ENCODE measurements around the gene LIMS1.
"Not testable (repeated sequence)": the region's sequence is repeated elsewhere in the genome, so short reads cannot be mapped to it uniquely, and the experiment has no call there.

The LIMS1 gene

DNA sequence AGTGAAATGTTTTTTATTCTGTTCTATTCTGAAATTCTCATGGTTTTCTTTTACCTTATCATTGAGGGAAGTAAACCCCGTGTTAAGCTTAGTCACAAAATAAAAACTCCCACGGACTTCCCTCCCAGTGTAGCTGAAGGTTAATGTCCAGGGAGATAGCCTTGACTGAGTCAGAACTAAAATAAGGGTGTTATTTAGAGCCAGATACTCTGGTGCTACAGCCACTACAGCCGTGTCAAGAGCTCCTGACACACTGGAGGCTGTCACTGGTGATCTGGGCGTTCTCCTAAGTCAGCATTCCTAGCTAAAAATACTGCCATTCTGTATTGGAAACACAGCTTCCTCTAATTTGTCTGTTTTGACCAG lies 103.0 kb downstream of the LIMS1 start:
- DNase-seq = no peak

DNA sequence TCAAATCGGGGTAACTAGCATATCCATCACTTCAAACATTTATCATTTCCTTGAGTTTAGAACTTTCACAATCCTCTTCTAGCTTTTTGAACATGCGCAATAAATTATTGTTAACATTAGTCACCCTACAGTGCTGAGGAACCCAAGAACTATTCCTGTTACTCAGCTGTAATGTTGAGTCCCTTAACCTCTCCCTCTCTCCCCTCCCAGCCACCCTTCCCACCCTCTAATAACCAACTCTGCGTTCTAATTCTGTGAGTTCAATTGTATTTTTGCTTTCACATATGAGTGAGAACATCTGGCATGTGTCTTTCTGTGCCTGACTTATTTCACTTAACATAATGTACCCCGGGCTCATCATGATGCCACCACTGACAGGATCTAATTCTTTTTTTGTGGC lies 106.5 kb downstream of the LIMS1 start:
- DNase-seq = no peak

DNA sequence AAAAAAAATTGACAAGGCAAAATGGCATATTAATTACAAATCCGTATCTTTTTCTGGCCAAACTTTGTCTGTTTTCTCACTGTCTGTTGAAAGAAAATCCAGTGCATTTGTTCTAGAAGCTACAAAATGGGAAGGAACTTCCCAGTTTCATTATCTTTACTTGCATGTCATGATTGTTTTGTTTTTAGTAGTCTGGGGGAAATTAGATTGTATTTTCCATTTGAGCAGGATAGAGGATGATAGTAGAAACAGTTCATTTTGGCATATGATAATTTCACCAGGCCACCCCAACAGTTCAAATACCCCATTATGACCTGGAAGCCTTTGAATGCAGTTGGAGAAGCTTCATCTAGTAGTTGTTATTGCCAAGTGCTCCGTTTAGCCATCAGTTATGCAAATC lies 107.5 kb downstream of the LIMS1 start:
- no peak for DNase-seq

DNA sequence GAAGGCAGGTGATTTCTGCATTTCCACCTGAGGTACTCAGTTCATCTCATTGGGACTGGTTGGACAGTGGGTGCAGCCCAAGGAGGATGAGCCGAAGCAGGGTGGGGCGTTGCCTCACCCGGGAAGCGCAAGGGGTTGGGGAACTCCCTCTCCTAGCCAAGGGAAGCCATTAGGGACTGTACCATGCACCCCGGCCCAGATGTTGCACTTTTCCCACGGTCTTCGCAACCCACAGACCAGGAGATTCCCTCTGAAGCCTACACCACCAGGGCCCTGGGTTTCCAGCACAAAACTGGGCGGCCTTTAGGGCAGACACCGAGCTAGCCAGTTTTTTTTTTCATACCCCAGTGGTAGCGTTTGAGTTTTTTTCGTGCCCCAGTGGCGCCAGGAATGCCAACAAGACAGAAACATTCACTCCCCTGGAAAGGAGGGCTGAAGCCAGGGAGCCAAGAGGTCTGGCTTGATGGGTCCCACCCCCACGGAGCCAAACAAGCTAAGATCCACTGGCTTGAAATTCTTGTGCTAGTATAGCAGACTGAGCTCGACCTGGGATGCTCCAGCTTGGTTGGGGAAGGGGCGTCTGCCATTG lies 109.1 kb downstream of the LIMS1 start:
- no peak for DNase-seq

DNA sequence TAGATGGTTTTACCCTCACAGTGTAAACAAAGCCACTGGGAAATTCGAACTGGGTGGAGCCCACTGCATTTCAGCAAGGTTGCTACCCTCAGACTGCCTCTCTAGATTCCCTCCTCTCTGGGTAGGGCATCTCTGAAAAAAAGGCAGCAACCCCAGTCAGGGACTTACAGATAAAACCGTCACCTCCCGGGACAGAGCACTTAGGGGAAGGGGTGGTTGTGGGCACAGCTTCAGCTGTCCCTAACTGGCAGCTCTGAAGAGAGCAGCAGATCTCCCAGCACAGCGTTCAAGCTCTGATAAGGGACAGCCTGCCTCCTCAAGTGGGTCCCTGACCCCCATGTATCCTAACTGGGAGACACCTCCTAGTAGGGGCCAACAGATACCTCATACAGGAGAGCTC lies 109.6 kb downstream of the LIMS1 start:
- not testable (repeated sequence) for DNase-seq

DNA sequence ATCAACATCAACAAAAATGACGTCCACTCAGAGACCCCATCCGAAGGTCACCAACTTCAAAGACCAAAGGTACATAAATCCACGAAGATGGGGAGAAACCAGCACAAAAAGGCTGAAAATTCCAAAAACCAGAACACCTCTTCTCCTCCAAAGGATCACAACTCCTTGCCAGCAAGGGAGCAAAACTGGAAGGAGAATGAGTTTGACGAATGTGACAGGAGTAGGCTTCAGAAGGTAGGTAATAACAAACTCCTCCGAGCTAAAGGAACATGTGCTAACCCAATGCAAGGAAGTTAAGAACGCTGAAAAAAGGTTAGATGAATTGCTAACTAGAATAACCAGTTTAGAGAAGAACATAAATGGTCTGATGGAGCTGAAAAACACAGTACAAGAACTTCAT lies 110.2 kb downstream of the LIMS1 start:
- not testable (repeated sequence) for DNase-seq

DNA sequence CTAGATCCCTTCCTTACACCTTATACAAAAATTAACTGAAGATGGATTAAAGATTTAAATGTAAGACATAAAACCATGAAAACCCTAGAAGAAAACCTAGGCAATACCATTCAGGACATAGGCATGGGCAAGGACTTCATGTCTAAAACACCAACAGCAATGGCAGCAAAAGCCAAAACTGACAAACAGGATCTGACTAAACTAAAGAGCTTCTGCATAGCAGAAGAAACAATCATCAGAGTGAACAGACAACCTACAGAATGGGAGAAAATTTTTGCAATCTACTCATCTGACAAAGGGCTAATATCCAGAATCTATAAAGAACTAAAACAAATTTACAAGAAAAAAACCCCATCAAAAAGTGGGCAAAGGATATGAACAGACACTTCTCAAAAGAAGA lies 114.5 kb downstream of the LIMS1 start:
- not testable (repeated sequence) for DNase-seq

DNA sequence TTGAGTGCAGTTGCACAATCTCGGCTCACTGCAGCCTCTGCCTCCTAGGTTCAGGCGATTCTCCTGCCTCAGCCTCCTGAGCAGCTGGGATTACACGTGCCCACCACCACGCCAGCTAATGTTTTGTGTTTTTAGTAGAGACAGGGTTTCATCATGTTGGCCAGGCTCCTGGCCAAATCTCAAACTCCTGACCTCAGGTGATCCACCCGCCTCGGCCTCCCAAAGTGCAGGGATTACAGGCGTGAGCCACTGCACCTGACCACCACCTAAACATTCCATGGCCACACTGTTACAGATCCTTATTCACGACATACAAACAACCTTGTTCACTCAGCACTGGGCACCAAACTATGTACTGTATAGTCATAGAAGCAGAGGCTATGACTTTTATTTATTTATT lies 116.2 kb downstream of the LIMS1 start:
- not testable (repeated sequence) for DNase-seq

DNA sequence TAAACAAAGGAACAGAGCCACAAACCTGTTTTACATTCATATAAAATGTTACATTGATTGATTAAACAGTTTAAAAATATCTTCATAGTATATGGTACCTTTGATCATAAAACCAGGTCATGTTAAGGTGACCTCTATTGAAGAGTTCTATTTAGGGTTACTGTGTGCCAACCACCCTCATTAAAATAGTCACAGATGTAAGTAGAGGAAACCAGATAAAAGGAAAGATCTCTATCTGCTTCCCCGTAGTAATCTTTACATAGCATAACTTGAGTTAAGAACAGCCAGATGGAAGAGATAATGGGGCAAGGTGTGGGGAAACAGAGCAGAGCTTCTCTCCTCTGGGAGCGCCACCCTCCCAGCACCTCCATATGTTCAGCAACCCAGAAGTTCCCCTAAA lies 117.2 kb downstream of the LIMS1 start:
- DNase-seq = not testable (repeated sequence)

DNA sequence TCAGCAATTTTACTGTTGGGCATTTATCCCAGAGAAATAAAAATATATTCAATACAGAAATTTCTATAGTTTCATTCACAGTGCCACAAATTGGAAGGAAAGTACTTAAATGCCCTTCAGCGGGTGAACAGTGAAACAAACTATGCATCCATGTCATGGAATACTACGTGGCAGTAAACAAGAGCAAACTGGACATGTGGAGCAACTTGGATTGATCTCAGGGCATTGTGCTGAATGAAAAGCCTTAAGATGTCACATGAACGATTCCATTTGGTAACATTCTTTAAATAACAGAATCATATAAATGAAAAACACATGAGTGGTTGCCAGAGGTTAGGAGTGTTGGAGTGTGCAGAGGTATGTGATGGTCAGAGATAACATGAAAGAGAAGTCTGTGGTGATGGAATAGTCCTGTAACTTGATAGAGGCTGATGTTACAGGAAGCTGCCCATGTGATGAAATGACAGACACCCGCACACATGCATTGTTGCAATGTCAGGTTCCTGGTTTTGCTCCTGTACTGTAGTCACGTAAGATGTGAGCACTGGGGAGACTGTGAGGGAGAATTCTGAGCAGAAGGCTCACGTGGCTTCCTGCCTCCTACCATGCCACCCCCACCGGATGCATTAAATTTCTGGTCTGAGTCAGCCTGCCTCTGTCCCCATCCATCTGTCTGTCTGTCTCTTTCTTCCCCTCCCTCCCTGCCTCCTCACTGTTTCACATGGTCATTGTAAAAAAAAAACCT lies 118.1 kb downstream of the LIMS1 start:
- peak; percentile 18 for DNase-seq

DNA sequence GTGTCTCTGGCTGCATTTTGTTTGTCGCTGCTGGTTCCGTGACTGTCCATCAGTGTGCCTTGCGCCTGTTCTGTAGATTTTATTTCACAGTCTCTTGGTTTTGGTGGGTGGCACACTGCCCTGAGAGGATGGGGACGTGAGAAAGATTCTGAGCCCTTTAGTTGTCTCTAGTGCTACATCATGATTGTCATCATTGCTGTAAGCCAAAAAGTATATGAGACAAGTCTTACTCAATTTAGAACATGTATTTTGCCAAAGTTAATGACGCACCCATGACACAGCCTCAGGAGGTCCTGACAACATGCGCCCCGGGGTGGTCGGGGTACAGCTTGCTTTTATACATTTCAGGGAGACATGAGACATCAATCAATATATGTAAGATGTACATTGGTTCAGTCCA lies 119.2 kb downstream of the LIMS1 start:
- not testable (repeated sequence) for DNase-seq

DNA sequence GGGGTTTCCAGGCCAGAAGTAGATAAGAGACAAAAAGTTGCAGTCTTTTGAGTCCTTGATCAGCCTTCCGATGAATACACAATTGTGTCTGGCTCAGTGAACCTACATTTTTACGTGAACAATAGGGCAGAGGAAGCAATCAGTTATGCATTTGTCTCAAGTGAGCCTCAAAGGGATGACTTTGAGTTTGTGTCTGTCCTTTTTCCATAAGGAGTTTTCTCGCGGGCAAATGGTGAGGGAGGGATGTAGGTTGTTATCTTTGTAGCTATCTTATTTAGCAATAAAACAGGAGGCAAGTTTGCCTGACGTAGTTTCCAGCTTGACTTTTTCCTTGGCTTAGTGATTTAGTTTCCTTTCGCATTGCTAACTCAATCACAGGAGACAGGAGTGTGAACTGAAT lies 119.6 kb downstream of the LIMS1 start:
- DNase-seq = not testable (repeated sequence)

DNA sequence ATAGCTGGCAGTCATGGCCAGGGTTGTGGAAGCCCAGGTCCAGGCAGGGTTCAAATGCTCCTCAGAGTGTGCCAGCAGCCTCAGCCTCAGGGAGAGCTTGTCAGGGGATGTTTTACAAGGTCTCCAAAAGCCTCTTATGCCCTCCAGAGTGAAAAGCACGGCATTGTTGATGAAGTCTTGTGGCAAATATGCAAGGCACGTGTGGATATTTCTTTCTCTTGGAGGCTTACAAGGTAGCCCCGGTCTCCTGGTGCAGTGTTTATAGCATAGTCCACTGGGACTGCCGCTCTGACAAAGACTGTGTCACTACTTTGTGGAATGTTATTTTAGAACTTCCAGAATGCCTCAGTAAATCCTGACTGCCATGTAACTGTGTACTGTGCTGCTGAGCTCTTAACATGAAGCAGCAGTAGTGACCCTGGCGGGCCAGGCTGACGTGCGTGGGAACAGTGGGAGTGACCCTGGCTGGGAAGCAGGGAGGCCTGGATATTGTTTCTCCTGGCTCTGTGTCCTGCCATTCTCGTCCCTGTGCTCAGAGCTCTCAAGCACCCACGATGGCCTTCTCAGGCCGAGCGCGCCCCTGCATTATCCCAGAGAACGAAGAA lies 120.4 kb downstream of the LIMS1 start:
- not testable (repeated sequence) for DNase-seq

DNA sequence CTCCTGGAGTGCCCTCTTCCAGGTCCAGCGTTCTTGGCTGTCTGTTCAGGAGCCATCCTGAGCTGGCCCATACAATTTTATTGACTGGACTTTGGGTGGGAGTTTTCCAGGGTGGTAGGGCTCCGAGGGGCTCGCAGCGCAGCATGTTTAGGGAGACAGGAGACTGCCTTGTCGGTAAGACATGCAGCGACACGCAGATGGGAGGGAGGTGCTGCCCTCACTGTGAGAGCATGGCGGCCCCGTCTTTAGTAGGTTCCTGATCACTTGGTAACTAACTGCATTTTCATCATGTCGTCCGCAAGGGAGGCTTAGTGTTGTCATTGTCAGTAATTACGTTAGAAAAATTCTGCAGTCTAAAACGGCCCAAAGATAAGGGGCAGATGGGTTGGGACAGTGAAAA lies 121.0 kb downstream of the LIMS1 start:
- not testable (repeated sequence) for DNase-seq

DNA sequence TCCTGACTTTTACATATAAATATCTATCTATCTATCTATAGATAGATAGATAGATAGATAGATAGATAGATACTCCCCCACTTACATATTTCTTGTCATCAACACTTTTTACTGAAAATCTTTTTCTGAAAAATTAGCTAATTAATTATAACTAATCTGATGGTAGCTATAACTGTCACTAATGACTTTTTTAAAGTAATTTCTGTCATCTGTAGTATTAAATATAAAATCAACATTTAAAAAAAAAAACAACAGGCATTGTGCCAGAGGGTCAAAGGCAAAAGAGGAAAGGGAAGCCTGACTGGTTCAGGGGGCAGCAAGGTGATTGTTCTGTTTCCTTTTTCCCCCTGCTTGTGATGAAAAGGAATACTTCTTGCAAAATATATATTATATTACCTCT lies 122.0 kb downstream of the LIMS1 start:
- DNase-seq = not testable (repeated sequence)

DNA sequence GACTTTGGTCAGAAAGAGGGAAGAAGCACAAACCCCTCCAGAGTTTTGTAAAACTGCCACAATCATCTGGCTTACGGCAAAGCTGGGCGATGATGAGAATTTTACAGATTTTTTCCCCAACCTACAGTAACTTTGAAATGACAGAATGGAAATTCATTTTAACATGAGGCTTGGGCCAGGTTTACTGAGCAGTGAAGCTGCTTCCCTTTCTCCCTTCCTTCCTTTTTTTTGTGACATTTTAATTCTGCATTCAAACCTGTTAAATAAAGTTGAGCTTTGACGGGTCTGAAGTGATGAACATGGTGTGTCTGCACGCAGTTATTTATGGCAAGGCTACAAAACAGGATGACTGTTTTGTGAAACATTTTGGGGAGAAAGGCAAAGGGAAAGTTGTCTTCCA lies 123.2 kb downstream of the LIMS1 start:
- not testable (repeated sequence) for DNase-seq

DNA sequence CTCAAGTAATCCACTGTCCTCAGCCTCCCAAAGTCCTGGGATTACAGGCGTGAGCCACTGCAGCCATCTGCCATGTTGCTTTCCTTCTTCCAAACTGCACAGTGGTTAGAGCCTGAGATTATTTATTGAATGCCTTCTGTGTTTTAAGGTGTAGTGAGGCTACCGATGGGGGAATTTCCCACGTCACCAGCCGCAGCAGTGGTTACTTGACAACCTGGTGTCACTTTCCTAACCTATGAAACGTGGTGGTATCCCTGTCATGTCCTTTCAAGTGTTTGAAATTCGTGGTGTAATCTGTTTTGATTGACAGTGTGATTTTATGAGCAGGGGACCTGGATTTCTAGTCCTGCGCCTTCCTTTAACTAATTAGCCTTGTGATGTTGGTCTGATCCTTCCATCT lies 124.3 kb downstream of the LIMS1 start:
- DNase-seq = not testable (repeated sequence)

DNA sequence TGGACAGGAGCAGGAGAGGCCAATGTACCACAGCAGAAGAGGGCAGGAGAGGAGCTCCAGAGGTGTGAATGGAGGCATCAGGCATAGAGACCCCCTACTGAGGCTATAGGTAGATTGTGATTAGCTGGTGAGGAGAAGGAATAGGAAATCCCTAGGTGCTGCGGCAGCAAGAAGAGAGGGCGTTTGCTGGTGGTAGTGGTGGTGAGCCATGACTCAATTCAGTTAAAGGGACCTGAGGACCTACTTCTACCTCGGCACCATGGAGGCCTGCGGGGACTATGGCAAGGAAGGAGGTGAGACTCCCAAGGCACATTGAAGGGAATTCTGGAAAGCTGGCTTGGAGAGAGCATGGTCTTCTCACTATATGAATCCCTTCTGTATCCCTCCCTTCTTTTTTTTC lies 127.2 kb downstream of the LIMS1 start:
- DNase-seq = not testable (repeated sequence)

DNA sequence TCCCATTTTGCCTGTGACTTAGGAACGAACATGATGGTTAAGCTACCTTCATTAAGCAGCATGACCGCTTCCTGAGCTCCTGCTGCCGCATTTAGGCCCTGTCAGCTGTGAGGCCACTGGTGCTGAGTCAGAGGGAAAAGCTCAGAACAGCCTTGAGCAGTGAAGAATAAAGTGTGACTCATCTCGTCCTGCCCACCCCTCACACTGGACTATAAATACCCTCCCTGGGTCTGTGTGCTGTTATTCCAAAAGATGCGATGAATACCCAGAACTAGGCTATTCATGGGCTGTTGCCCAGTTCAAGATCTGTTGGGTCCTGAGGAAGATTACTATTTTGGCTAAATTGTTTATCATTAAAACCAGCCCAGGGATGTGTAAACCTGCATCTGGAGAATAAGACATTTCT lies 127.9 kb downstream of the LIMS1 start:
- not testable (repeated sequence) for DNase-seq

DNA sequence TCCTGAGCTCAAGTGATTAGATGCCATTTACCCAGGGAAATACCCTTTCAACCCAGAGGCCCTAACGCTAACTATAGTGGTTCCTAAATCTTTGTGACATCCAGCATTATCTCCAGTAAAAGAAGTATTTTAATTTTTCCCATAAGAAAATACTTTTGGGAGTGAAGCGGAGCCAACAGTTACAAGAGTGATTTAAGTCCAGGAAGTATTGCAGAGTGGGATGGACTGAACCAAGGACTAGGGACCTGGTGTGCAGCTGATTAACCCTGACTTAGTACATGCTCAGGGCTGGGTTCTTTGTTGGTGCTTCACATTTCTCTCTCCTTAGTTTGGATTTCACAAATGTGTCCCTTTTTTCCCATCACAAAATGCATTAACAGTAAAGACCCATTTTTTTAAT lies 129.1 kb downstream of the LIMS1 start:
- not testable (repeated sequence) for DNase-seq

DNA sequence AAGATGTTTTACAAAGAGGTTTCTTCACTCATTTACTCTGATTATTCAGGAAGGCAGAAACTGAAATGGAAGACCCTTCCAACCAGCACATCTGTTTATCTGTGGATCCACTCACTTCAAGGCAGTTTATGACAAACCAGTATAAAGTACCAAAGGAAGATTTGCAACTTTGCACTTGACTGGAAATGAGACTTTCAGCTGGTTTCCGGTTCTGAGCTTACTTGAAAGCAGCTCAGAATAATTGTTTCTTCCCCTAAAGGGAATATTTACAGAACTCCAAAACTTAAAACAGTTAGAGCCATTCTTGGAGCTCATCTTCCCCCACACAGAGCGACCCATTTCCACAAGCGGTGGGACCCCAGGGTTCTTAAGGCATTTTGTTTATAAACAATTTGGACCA lies 129.8 kb downstream of the LIMS1 start:
- not testable (repeated sequence) for DNase-seq

DNA sequence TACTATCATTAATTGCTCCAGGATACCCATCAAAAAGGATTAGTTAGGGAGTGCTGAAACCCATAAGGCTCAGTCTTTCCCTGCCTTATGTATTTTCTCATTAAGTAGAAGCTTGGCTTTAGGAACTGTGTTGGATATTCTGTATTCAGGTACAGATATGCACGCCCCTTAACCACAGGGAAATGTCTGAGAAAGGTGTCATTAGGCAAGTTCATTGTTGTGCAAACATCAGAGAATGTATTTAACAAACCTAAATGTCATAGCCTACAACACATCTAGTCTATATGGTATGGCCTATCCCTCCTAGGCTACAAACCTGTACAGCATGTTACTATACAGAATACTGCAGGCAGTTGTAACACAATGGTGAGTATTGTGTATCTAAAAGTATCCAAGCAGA lies 130.7 kb downstream of the LIMS1 start:
- DNase-seq = not testable (repeated sequence)

DNA sequence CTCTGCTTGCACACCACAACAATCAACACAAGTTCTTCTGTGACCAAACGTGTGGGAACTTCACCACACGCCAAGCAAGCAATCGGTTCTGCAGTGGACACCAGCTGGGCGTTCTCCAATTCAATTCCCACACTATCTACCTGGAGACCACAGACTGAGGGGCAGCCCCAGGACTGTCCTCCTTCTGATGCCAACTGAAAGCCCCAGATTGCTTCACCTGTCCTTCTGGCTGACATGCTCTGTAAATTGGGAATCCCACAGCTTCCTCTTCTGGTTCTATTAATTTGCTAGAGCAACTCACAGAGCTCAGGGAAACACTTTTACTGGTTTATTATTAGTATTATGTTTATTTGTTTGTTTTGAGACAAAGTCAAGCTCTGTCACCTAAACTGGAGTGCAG lies 131.7 kb downstream of the LIMS1 start:
- not testable (repeated sequence) for DNase-seq

DNA sequence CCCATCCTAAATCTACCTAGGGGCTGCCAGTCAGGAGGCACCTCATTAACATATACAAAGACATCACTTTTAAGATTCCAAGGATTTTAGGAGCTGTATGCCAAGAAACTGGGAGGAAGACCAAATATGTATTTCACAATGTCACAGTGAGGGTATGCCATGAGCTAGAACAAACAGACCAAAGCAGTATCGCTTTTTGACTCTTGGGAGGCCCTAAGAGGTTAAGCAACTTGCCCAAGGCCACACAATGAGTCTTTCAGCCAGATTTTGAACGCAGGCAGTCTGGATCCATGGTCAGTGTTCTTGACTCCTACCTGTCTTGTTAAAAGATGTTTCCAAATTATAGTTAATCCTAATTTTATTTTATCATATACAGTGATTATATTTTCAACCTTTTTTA lies 132.9 kb downstream of the LIMS1 start:
- DNase-seq = not testable (repeated sequence)
